OCI-LY7 (cell line): Measurements from ENCODE around the gene ST6GAL1.

Experiments
- CTCF ChIP-seq: fragments of 200-600 bp; sonication (generic); conservative IDR thresholded peaks from 2 replicates; pipeline ENCODE4 v1.5.1; 2014; ENCODE audit warnings: mild to moderate bottlenecking, antibody characterized with exemption, low read length, moderate library complexity, mixed read lengths
- EZH2phosphoT487 ChIP-seq: fragments of 200-600 bp; sonication (generic); IDR thresholded peaks from 2 replicates; pipeline ENCODE4 v1.6.1; 2018; ENCODE audit warnings: low read depth, borderline replicate concordance, mild to moderate bottlenecking, mixed run types, antibody characterized with exemption, low read length, moderate library complexity, mixed read lengths

GRCh38 chr3:186989429-186989828 is 59.1 kb downstream of the ST6GAL1 start:
- TF ChIP-seq CTCF: no peak
- TF ChIP-seq EZH2phosphoT487: no peak
